GM23248 (cell line): Measurements from ENCODE around the gene SP3. TPM values are rescaled to one million over a fixed set of nuclear protein-coding genes. Genes with fewer than 3 reads are reported as not detected.
A peak's percentile ranks its signal among the peaks of the same experiment; 100 is the strongest.

ENCODE experiments used
- DNase-seq: peaks from one replicate; pipeline ENCODE4 v3.0.0-alpha.2; 2015
- H2AFZ ChIP-seq: fragments of 200-600 bp; sonication (generic); 2 replicates; pipeline ENCODE4 v1.6.1; 2016; ENCODE audit warnings: antibody characterized with exemption
- H3F3A ChIP-seq: fragments of 200-600 bp; sonication (generic); 2 replicates; pipeline ENCODE4 v1.6.1; 2016; ENCODE audit warnings: mild to moderate bottlenecking, antibody characterized with exemption, mixed run types; ENCODE audit not compliant: insufficient read depth
- H3K27ac ChIP-seq: fragments of 200-600 bp; sonication (generic); 2 replicates; pipeline ENCODE4 v1.5.1; 2016; ENCODE audit warnings: mild to moderate bottlenecking
- H3K27me3 ChIP-seq: fragments of 200-600 bp; sonication (generic); replicated peaks from 2 replicates; pipeline ENCODE4 v1.6.1; 2016; ENCODE audit warnings: mild to moderate bottlenecking; ENCODE audit not compliant: insufficient read depth
- H3K36me3 ChIP-seq: fragments of 200-600 bp; sonication (generic); 2 replicates; pipeline ENCODE4 v1.6.1; 2016; ENCODE audit warnings: low read depth, mild to moderate bottlenecking
- H3K4me1 ChIP-seq: fragments of 200-600 bp; sonication (generic); 2 replicates; pipeline ENCODE4 v1.6.1; 2016; ENCODE audit warnings: mild to moderate bottlenecking; ENCODE audit not compliant: insufficient read depth
- H3K4me2 ChIP-seq: fragments of 200-600 bp; sonication (generic); one replicate; pipeline ENCODE4 v1.6.1; 2016; ENCODE audit warnings: mild to moderate bottlenecking; ENCODE audit not compliant: unreplicated experiment
- H3K4me3 ChIP-seq: fragments of 200-600 bp; sonication (generic); 2 replicates; pipeline ENCODE4 v1.5.1; 2016; ENCODE audit warnings: mild to moderate bottlenecking
- H3K79me2 ChIP-seq: fragments of 200-600 bp; sonication (generic); 2 replicates; pipeline ENCODE4 v1.6.1; 2016; ENCODE audit warnings: mild to moderate bottlenecking; ENCODE audit not compliant: insufficient read depth
- H3K9ac ChIP-seq: fragments of 200-600 bp; sonication (generic); 2 replicates; pipeline ENCODE4 v1.6.1; 2016; ENCODE audit warnings: mild to moderate bottlenecking
- H3K9me2 ChIP-seq: fragments of 200-600 bp; sonication (generic); 2 replicates; pipeline ENCODE4 v1.6.1; 2016; ENCODE audit warnings: mixed run types, mild to moderate bottlenecking, moderate library complexity; ENCODE audit not compliant: insufficient read depth
- H3K9me3 ChIP-seq: fragments of 200-600 bp; sonication (generic); one replicate; pipeline ENCODE4 v1.6.1; 2017; ENCODE audit warnings: low read depth
- H4K20me1 ChIP-seq: fragments of 200-600 bp; sonication (generic); 2 replicates; pipeline ENCODE4 v1.6.0; 2016; ENCODE audit not compliant: insufficient read depth
- EZH2 ChIP-seq: fragments of 200-600 bp; sonication (generic); IDR thresholded peaks from 2 replicates; pipeline ENCODE4 v1.6.1; 2018; ENCODE audit warnings: antibody characterized with exemption, mild to moderate bottlenecking; ENCODE audit not compliant: insufficient read depth, poor library complexity, severe bottlenecking
- EZH2phosphoT487 ChIP-seq: fragments of 200-600 bp; sonication (generic); IDR thresholded peaks from 2 replicates; pipeline ENCODE4 v1.6.1; 2018; ENCODE audit warnings: antibody characterized with exemption, moderate library complexity, mild to moderate bottlenecking, low read depth; ENCODE audit not compliant: insufficient read depth
- WGBS, 2 experiments: methylation state at CpG; one replicate each; pipeline ENCODE4 v1.1.6; 2015 to 2017; ENCODE audit warnings: low lambda C conversion rate in 2 of 2, low coverage in 1 of 2; ENCODE audit errors: missing lambda C conversion rate in 2 of 2; 5-methylcytosine and 5-hydroxymethylcytosine counted together
- in situ Hi-C: fragments of 300-500 bp; cut with MboI; formaldehyde crosslinking; loops from 2 replicates; pipeline ENCODE4 v1.15.0; 2020
- polyA plus RNA-seq: library from polyadenylated mRNA; unstranded; fragments of >200 nt; fragmentation: Nextera tagmentation; extraction: Ambion mirVana; gene quantifications from 2 replicates; pipeline ENCODE4 v1.2.1, GENCODE V29; 2016
- total RNA-seq: library from RNA; depleted of rRNA; stranded (reverse); fragments of >200 nt; shearing (Covaris generic); gene quantifications from 2 replicates; pipeline ENCODE4 v1.2.3, GENCODE V29; 2014

SP3 gene
- total and polyA plus RNA-seq, 2 experiments from 2014 or later = 27.7 to 78.8 TPM

DNA sequence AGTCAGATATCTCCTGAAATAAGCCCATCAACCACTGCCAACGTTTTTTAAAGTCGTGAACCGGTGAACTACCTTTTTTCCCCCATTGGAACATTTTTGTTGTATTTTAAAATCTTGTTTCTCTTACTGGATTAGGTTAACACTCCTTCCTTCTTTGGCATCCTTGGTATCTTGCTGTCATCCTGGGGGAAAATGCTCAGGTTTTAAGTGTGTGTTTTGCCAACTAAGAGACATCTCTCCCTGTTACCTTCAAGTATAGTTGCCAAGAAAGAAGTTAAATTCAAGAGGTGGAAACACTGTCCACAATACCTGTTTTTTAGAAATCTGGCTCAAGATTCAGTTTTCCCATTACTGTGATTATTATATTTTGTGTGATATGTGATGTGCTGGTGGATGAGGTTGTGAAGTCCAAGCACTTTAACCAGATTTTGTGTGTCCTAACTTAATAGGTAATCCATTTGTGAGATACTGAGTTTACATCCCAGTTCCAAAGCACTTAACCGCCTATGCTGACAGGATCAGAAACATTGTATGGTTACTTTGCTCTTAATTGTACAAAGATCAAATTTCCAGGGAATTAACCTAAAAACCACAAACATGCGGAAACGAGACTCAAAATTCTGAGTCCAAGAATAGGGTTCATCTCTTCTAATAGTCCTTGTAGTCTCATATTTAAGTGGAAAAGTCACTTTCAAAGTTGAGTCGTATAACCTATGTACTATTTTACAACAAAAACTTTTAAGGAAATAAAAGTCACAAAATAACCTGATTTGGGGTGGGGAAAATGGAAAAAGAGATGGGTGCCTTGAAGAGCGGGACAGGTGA, 1.3 kb upstream of the SP3 start:
- no peaks in the 10 kb centered on the region for H3K9me3 ChIP-seq
- TF ChIP-seq EZH2phosphoT487 (no peak), EZH2 (no peak)
- H3K9ac ChIP-seq = peak overlapping the region; percentile 99
- H3K4me2 ChIP-seq = peak overlapping the region; percentile 99
- peaks cover 33% of the 10 kb centered on the region for H3F3A ChIP-seq
- H4K20me1 ChIP-seq = no peaks in the 10 kb centered on the region; the same call in 1 of the 2 replicates
- H2AFZ ChIP-seq = peak overlapping the region; percentile 84
- H3K27me3 ChIP-seq = no peaks in the 10 kb centered on the region
- in situ Hi-C loops = no loop called here
- peak overlapping the region; percentile 88 for H3K4me3 ChIP-seq
- H3K79me2 ChIP-seq = peaks cover 37% of the 10 kb centered on the region
- no peaks in the 10 kb centered on the region for H3K9me2 ChIP-seq
- peak overlapping the region; percentile 93 for H3K27ac ChIP-seq
- DNase-seq = no peak
- no peaks in the 10 kb centered on the region for H3K36me3 ChIP-seq
- peaks cover 21% of the 10 kb centered on the region for H3K4me1 ChIP-seq
- WGBS, 2 experiments = 62% methylated on average over 8 of the region's 8 CpGs

DNA sequence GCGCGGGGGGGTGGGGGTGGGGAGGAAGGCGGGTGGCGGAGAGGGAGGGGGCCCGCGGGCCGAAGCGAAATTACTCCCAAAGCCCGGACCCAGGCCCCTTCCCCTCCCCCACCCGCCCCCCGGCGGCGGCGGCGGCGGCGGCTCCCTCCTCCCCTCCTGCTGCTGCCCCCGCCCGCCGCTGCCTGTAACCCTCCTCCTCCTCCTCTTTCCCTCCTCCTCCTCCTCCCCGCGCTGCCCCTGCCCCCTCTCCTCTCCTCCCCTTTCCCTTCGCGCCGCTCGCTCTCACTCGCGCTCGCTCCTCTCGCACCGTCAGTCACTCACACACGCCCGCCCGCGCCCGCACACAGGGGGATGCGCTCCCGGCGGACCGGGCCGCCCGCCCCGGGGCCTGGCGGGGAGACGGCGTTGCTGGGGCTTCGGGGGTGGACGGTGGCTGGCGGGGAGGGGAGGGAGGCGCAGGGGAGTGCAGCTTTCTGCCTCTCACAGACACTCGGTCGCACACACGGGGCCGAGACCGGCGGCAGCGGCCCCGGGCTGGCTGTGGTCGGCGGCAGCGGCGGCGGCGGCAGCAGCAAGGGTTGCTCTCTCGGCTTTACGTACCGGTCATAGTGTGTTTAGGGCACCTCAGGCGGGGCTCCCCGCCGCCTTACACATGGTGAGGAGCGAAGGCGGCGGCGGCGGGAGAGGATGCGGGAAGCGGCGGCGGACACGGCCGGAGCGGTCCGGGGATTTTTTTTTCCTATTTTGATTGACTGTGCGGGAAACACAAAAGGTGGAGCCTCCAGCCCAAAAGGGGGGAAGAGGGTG, 405 bp downstream of the SP3 start:
- Histone ChIP-seq H3K27me3 (no peaks in the 10 kb centered on the region), H3K9me3 (no peaks in the 10 kb centered on the region), H3K79me2 (peaks cover 54% of the 10 kb centered on the region), H3K4me3 (peak overlapping the region; percentile 88), H3K27ac (peak overlapping the region; percentile 93), H2AFZ (peak overlapping the region; percentile 78), H3K9ac (peak overlapping the region; percentile 99), H3K4me1 (peaks cover 16% of the 10 kb centered on the region), H4K20me1 (peaks cover 5% of the 10 kb centered on the region; the same call in 1 of the 2 replicates), H3K36me3 (peaks cover 11% of the 10 kb centered on the region; the same call in 1 of the 2 replicates), H3F3A (peaks cover 39% of the 10 kb centered on the region), H3K4me2 (peak overlapping the region; percentile 75), H3K9me2 (no peaks in the 10 kb centered on the region)
- WGBS, 2 experiments = 1 to 3% methylated on average over 38 to 75 of the region's 84 CpGs
- in situ Hi-C loops = no loop called here
- no peak for TF ChIP-seq EZH2phosphoT487
- TF ChIP-seq EZH2 = no peak
- DNase-seq = peak; percentile 89

DNA sequence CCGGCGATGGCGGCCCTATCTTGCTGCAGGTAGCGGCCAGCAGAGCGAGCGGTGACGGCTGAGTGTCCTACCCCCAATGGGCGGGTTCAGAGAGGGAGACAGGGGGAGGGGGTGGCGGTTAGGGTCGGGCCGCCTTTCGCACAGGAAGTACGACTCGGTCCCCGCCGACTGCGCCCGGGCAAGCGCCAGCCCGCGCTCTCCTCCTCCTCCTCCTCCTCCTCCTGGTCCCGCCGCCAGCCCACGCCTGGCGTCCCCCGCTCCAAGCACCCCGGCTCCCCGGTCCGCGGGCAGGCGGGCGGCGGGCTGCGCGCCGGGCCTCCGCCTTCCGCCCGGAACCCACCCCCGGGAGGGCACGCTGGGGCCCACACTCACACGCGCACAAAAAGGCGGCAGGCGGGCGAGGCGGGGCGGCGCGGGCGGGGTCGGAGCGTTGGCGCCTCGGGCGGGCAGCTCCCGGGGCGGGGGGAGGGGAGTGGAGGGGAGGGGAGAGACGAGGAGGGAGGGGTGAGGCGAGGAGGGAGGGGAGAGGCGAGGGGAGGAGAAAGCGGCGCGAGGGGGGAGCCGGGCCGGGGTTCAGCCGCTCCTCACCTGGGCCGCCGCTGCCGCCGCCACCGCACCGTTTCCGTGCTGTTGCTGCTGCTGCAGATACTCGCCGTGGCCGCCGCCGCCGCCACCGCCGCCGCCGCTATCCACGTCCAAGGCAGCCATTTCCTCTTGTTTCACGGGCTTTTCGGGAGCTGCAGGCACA, 1.2 kb downstream of the SP3 start:
- Histone ChIP-seq H4K20me1 (peaks cover 5% of the 10 kb centered on the region; the same call in 1 of the 2 replicates), H2AFZ (peak overlapping the region; percentile 65), H3K9ac (peak overlapping the region; percentile 99), H3K4me2 (no peak overlapping the region), H3K4me3 (peak overlapping the region; percentile 88), H3K27ac (peak overlapping the region; percentile 93), H3K36me3 (peaks cover 11% of the 10 kb centered on the region; the same call in 1 of the 2 replicates), H3K27me3 (no peaks in the 10 kb centered on the region), H3K79me2 (peaks cover 62% of the 10 kb centered on the region), H3K9me2 (no peaks in the 10 kb centered on the region), H3K9me3 (no peaks in the 10 kb centered on the region), H3K4me1 (peaks cover 18% of the 10 kb centered on the region), H3F3A (peaks cover 39% of the 10 kb centered on the region)
- in situ Hi-C loops = no loop called here
- WGBS, 2 experiments = 0 to 1% methylated on average over 20 to 80 of the region's 87 CpGs
- TF ChIP-seq EZH2 (no peak), EZH2phosphoT487 (no peak)
- DNase-seq = peak; percentile 87

DNA sequence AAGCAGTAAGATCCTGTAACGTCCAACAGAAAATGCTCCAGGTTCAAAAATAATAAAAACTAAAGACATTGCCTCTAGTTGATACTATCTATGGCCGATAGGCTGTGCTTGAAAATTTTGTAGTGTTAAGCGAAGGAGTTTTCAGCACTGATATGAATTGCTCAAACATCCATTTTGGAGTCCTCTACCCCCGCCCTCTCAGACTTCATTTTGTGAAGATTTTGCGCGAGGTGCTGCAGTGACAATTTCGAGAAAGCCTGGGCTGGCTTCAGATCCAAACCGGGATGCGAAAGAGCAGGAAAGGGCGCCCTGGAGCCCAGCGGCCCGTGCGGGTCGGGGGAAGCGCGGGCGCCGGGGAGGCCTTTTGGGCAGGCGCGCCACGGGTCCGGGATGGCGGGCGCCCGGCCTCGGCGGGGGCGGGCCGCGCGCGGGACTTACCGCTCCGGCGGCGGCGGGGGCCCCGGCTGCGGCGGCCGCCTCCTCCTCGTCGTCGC, 1.8 kb downstream of the SP3 start:
- DNase-seq = peak; percentile 93
- in situ Hi-C loops = no loop called here
- H3K27ac ChIP-seq = peak overlapping the region; percentile 93
- H3K9me2 ChIP-seq = no peaks in the 10 kb centered on the region
- H3K27me3 ChIP-seq = no peaks in the 10 kb centered on the region
- peak overlapping the region; percentile 99 for H3K9ac ChIP-seq
- WGBS, 2 experiments = 0% methylated on average over 17 to 23 of the region's 44 CpGs
- peaks cover 68% of the 10 kb centered on the region for H3K79me2 ChIP-seq
- peak overlapping the region; percentile 96 for H3K4me2 ChIP-seq
- H3K4me3 ChIP-seq = peak overlapping the region; percentile 88
- peaks cover 39% of the 10 kb centered on the region for H3F3A ChIP-seq
- TF ChIP-seq EZH2 (no peak), EZH2phosphoT487 (no peak)
- no peaks in the 10 kb centered on the region for H3K9me3 ChIP-seq
- peaks cover 7% of the 10 kb centered on the region; the same call in 1 of the 2 replicates for H4K20me1 ChIP-seq
- H2AFZ ChIP-seq = peak overlapping the region; percentile 65
- peaks cover 23% of the 10 kb centered on the region for H3K4me1 ChIP-seq
- peaks cover 11% of the 10 kb centered on the region; the same call in 1 of the 2 replicates for H3K36me3 ChIP-seq
